Stimulated activated CD4-positive, alpha-beta T cell treated with anti-CD3 and anti-CD28 coated beads, Interleukin-4, amount 100 ng/mL, for 1 hour (primary cell): ENCODE results near the gene SYNE1.
A peak's percentile ranks its signal among the peaks of the same experiment; 100 is the strongest.

ENCODE experiments used
- DNase-seq: peaks from one replicate; pipeline ENCODE4 v3.0.0-alpha.2; 2020

SYNE1 gene

GRCh38 chr6:152309006-152309405 lies 328.2 kb downstream of the SYNE1 start:
- DNase-seq, result no peak

GRCh38 chr6:152308306-152308705 lies 328.9 kb downstream of the SYNE1 start:
- DNase-seq, result no peak

- DNase-seq, result no peak
Measured at GRCh38 chr6:152305672-152306071, 331.5 kb downstream of the SYNE1 start.

GRCh38 chr6:152301765-152302568 lies 335.2 kb downstream of the SYNE1 start:
- peak; percentile 87 for DNase-seq

GRCh38 chr6:152301021-152301764 lies 336.0 kb downstream of the SYNE1 start:
- DNase-seq, result no peak

- no peak for DNase-seq
Measured at GRCh38 chr6:152300517-152300916, 336.6 kb downstream of the SYNE1 start.

GRCh38 chr6:152298848-152299735 lies 338.1 kb downstream of the SYNE1 start:
- no peak for DNase-seq

GRCh38 chr6:152298055-152298647 lies 339.0 kb downstream of the SYNE1 start:
- DNase-seq, result no peak

- DNase-seq, result no peak
Measured at GRCh38 chr6:152296648-152297376, 340.4 kb downstream of the SYNE1 start.

GRCh38 chr6:152295920-152296319 lies 341.2 kb downstream of the SYNE1 start:
- DNase-seq, result no peak

- DNase-seq, result no peak
Measured at GRCh38 chr6:152295346-152295745, 341.8 kb downstream of the SYNE1 start.

GRCh38 chr6:152293404-152293803 lies 343.8 kb downstream of the SYNE1 start:
- DNase-seq, result no peak

- no peak for DNase-seq
Measured at GRCh38 chr6:152292555-152292954, 344.6 kb downstream of the SYNE1 start.

GRCh38 chr6:152290693-152291092 lies 346.5 kb downstream of the SYNE1 start:
- DNase-seq, result no peak

- no peak for DNase-seq
Measured at GRCh38 chr6:152277826-152278329, 359.3 kb downstream of the SYNE1 start.

GRCh38 chr6:152273638-152274037 lies 363.5 kb downstream of the SYNE1 start:
- DNase-seq, result no peak

GRCh38 chr6:152273002-152273401 lies 364.2 kb downstream of the SYNE1 start:
- DNase-seq, result no peak

- DNase-seq, result no peak
Measured at GRCh38 chr6:152272486-152272885, 364.7 kb downstream of the SYNE1 start.

GRCh38 chr6:152271776-152272464 lies 365.2 kb downstream of the SYNE1 start:
- no peak for DNase-seq

GRCh38 chr6:152270301-152270925 lies 366.7 kb downstream of the SYNE1 start:
- DNase-seq, result no peak
